Bronchial epithelial cell (primary cell): ENCODE data around the gene AQP6. TPM values are rescaled to one million over a fixed set of nuclear protein-coding genes. Genes with fewer than 3 reads are reported as not detected.

Experiments
- DNase-seq: peaks from one replicate; pipeline ENCODE4 v3.0.0-alpha.2; 2010; ENCODE audit warnings: low read depth
- FAIRE-seq: peaks from 2 replicates; lab custom pipeline; 2011; peaks lifted over from hg19 to GRCh38; lab: Jason Lieb, UNC
- H3K27me3 ChIP-seq: 2 replicates; pipeline ENCODE4 v1.5.1; 2011; ENCODE audit warnings: low read length; ENCODE audit not compliant: control insufficient read depth, insufficient read depth
- H3K36me3 ChIP-seq: 2 replicates; pipeline ENCODE4 v1.5.1; 2011; ENCODE audit warnings: low read length; ENCODE audit not compliant: control insufficient read depth, insufficient read depth
- H3K4me3 ChIP-seq: 2 replicates; pipeline ENCODE4 v1.5.1; 2011; ENCODE audit warnings: mild to moderate bottlenecking, low read depth, low read length, control low read depth
- total RNA-seq: library from RNA; depleted of rRNA; stranded (reverse); fragments of >200 nt; gene quantifications from 2 replicates; pipeline ENCODE4 v1.2.1, GENCODE V29; 2014
- TF ChIP-seq, protein P1 (sequence below): IDR thresholded peaks from 2 replicates; pipeline ENCODE4 v1.5.1; 2011; ENCODE audit warnings: mild to moderate bottlenecking, moderate library complexity, low read length, control low read depth, inconsistent platforms; ENCODE audit not compliant: insufficient read depth, severe bottlenecking

Gene AQP6
- total RNA-seq, 1 donor from 2014 or later = not detected

- H3K4me3 ChIP-seq = no peak overlapping the region
- DNase-seq = no peak
- H3K27me3 ChIP-seq = no peaks in the 10 kb centered on the region
- H3K36me3 ChIP-seq = no peaks in the 10 kb centered on the region
- TF ChIP-seq, protein P1, sequence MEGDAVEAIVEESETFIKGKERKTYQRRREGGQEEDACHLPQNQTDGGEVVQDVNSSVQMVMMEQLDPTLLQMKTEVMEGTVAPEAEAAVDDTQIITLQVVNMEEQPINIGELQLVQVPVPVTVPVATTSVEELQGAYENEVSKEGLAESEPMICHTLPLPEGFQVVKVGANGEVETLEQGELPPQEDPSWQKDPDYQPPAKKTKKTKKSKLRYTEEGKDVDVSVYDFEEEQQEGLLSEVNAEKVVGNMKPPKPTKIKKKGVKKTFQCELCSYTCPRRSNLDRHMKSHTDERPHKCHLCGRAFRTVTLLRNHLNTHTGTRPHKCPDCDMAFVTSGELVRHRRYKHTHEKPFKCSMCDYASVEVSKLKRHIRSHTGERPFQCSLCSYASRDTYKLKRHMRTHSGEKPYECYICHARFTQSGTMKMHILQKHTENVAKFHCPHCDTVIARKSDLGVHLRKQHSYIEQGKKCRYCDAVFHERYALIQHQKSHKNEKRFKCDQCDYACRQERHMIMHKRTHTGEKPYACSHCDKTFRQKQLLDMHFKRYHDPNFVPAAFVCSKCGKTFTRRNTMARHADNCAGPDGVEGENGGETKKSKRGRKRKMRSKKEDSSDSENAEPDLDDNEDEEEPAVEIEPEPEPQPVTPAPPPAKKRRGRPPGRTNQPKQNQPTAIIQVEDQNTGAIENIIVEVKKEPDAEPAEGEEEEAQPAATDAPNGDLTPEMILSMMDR = no peak
- FAIRE-seq = no peak
These were observed 39.0 kb upstream of the AQP6 start for GRCh38 chr12:49933796-49934195.

DNA sequence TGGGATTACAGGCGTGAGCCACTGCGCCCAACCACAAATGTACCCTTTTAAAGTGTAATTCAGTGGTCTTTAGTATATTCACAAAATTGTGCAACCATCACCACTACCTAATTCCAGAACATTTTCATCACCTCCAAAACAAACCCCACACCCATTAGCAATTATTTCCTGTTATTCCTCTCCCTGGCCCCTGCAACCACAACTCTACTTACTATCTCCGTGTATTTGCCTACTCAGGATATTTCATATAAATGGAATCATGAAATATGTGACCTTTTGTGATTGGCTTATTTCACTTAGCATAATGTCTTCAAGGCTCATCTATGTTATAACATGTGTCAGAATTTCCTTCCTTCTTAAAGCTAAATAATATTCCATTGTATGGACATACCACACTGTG lies 38.2 kb upstream of the AQP6 start:
- FAIRE-seq (no peak), DNase-seq (no peak)
- TF ChIP-seq, protein P1 = no peak

GRCh38 chr12:49936925-49937324 lies 35.8 kb upstream of the AQP6 start:
- Histone ChIP-seq H3K4me3 (no peak overlapping the region), H3K27me3 (no peaks in the 10 kb centered on the region), H3K36me3 (no peaks in the 10 kb centered on the region)
- TF ChIP-seq, protein P1 = no peak
- peak; percentile 80 for DNase-seq
- FAIRE-seq = no peak

More for the DNA sequence above, 38.2 kb upstream of the AQP6 start:
- Histone ChIP-seq H3K36me3 (no peaks in the 10 kb centered on the region), H3K4me3 (no peak overlapping the region), H3K27me3 (no peaks in the 10 kb centered on the region)

DNA sequence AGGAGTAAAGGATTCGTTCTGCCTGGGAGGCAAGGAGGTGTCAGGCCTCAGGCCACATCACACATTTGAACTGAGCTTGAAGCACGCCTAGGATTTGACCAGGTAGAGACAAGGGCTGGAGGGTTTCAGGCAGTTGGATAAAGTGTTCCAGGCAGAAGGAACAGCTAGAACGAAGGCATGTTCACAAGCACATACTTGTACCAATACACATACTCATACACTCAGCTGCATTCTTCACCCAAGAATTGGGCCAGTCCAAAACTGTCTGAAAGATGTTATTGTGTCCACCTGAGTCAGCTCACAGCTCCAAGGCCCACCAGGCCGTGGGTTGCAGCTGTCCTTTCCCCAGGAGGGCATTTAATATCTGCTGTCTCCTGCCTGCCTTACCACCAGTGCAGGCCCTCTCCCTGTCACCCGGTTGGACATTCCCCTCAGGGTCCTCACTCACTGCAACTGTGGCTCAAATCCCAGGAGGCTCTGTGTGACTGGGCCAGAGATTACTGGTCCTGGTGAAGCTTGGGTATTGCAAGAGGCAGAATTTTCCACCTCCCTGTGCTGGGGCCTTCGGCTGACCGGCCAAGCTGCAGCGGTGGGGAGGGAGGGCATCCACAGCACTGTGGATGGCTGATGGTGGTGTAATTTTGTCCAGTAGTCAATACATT lies 35.0 kb upstream of the AQP6 start:
- DNase-seq = peak; percentile 90
- H3K27me3 ChIP-seq = no peaks in the 10 kb centered on the region
- peak; percentile 86 for FAIRE-seq
- H3K4me3 ChIP-seq = no peak overlapping the region
- H3K36me3 ChIP-seq = no peaks in the 10 kb centered on the region
- TF ChIP-seq, protein P1 = no peak

GRCh38 chr12:49939307-49939706 lies 33.4 kb upstream of the AQP6 start:
- H3K4me3 ChIP-seq = no peak overlapping the region
- DNase-seq = no peak
- H3K27me3 ChIP-seq = no peaks in the 10 kb centered on the region

More at GRCh38 chr12:49939307-49939706, 33.4 kb upstream of the AQP6 start:
- FAIRE-seq = no peak
- TF ChIP-seq, protein P1 = no peak
- H3K36me3 ChIP-seq = no peaks in the 10 kb centered on the region
